GM12892 (cell line): Measurements from ENCODE around the gene QRSL1.
"Not testable (repeated sequence)": the region's sequence is repeated elsewhere in the genome, so short reads cannot be mapped to it uniquely, and the experiment has no call there.

Experiments
- DNase-seq: peaks from one replicate; pipeline ENCODE4 v3.0.0; 2011; ENCODE audit not compliant: insufficient read length
- FAIRE-seq: peaks from 2 replicates; lab custom pipeline; 2011; peaks lifted over from hg19 to GRCh38; lab: Jason Lieb, UNC
- POLR2A ChIP-seq: IDR thresholded peaks from 2 replicates; pipeline ENCODE4 v1.6.1; 2011; ENCODE audit warnings: low read depth, low read length, control low read depth
- POLR2AphosphoS5 ChIP-seq: IDR thresholded peaks from 2 replicates; pipeline ENCODE4 v1.6.1; 2011; ENCODE audit warnings: low read depth, low read length, control low read depth
- TAF1 ChIP-seq: IDR thresholded peaks from 2 replicates; pipeline ENCODE4 v1.6.1; 2011; ENCODE audit warnings: low read depth, mild to moderate bottlenecking, control low read depth, low read length, borderline replicate concordance

Gene QRSL1

DNA sequence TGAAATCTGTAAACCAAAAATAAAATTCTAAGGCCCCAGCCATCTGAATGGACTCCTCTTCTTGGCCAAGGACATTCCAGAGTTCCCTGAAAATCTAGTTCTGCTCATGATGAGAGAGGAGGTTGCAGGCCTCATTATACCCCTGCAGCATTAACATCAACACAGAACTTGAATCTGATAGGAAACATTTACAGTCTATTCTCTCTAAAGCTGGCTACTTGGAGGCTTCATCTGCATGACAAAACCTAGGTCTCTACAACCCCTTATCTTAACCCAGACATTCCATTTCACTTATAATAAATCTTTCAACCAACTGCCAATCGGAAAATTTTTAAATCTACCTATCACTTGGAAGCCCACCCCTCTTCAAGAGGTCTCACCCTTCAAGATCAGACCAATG lies 15.8 kb upstream of the QRSL1 start:
- peak; percentile 50 for FAIRE-seq
- no peak for DNase-seq
- TF ChIP-seq POLR2AphosphoS5 = no peak
- TF ChIP-seq POLR2A = no peak
- no peak for TF ChIP-seq TAF1

DNA sequence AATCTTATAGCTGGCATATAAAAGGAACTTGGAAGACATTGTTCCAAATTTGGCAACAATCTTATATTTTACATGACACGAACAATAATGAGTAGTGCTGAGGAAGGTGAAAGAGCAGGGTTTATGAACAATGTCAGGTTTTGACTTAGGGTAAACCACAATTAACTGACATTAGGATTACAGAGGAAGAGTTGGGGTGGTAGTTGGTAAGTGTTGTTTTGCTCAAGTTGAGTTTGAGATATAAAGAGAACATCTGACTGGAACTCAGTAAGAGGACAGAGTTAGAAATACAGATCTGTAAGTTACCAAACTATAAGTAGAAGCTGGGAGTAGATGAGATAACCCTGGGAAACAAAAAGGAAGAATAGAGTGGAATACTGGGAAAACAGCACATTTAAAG lies 15.2 kb upstream of the QRSL1 start:
- no peak for FAIRE-seq
- DNase-seq = no peak
- TF ChIP-seq POLR2A = no peak
- no peak for TF ChIP-seq POLR2AphosphoS5
- TF ChIP-seq TAF1 = no peak

DNA sequence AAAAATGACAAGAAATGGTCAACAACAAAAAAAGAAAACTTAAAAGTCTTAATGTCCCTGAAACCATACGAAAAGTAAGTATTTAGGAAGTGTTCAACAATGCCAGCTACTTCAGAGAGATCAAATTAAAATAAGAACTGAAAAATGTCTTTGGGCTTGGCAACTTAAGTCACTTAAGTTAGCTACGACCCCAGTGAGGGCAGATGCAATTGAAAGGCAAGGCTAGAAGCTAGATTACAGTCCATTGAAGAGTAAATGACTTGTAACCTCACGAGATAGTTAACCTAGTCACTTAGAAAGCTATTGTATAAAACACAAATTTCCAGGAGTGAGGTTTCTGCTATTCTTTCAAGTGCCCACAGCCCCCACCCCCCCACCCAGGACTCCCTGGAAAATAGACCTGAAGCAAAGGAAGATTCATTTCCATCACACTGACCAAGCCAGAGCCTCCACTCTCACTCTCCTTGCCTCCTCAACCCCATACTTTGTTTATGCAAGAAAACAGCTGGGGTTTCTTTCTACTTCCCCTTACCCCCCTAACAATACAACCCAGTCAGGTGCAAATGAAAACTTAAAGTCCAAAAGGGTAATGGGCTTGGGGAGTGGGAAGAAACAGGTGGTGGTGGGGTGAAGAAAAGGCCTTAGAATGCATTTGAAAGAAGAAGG lies 14.7 kb upstream of the QRSL1 start:
- DNase-seq (no peak), FAIRE-seq (no peak)
- TF ChIP-seq POLR2AphosphoS5 (no peak), POLR2A (no peak), TAF1 (no peak)

DNA sequence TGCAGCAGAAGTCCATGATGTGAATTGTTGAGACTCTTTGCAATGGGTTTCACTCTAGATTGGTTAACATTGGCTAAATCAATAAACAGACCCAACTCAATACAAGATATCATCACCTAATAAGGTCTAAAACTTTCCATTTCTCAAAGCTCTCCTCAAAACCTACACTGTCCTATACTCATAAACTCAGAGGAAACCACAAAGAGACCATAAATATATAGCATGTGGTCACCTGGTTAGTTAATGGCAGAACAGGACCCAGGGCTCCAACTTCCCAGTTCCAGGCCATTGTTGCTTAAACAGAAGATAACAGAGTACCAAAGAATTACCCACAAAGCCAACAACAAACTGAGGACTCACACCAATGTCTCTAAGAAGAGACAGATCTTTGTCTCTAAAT lies 12.1 kb upstream of the QRSL1 start:
- no peak for DNase-seq
- TF ChIP-seq POLR2A = no peak
- no peak for TF ChIP-seq TAF1
- TF ChIP-seq POLR2AphosphoS5 = no peak
- FAIRE-seq = peak; percentile 56

DNA sequence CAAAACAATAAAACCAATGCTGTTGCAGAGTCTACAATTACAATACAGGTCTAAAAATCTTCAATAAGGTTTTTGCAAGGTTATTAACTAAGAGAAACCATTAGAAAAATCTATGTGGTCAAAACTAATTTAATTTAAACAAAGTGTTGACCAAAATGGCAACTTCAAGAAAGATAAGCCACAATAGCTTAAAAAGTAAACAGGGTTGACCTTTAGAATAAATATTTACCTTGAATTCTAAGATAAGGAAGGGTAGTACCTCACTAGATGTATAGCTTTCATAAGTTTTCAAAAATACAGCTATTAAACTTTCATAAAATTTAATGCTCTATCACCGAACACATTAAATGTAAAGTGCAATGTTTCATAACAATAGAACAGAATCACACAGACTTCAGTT lies 11.5 kb upstream of the QRSL1 start:
- FAIRE-seq (no peak), DNase-seq (no peak)
- TF ChIP-seq TAF1 (no peak), POLR2AphosphoS5 (no peak), POLR2A (no peak)

DNA sequence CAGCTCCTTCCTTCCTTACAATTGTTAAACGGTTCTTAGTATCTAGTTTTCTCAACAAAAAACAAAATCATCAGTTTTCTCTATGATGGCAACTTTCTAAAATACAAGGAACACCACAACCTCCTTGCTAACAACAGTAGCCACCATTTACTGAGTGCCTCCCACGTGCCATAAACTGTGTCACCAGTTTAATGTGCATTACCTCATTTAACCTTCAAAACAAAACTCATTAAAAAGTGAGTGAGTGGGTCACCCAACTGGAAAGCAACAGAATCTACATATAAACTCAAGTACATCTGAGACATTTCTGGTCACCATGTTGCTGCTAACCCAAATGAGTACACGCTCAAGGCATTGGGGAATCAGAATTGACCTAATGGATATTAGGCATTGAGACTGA lies 11.1 kb upstream of the QRSL1 start:
- FAIRE-seq (no peak), DNase-seq (no peak)
- TF ChIP-seq TAF1 (no peak), POLR2AphosphoS5 (no peak), POLR2A (no peak)

DNA sequence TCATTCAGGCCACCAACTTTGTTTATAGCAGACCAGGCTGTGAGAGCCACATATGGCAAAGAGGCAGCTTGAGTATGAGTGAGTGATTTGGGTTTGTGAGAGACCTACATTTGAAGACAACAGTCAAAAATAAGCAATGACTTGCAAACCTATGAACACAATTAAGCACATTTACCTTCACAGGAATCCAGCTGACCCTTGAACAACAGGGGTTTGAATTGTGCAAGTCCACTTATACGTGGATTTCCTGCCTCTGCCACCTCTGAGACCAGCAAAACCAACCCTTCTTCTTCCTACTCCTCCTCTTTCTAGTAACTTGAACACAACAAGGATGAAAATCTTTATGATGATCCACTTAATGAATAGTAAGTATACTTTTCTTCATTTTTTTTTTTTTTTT lies 10.2 kb upstream of the QRSL1 start:
- DNase-seq = no peak
- FAIRE-seq = no peak
- TF ChIP-seq TAF1 = no peak
- no peak for TF ChIP-seq POLR2AphosphoS5
- no peak for TF ChIP-seq POLR2A

DNA sequence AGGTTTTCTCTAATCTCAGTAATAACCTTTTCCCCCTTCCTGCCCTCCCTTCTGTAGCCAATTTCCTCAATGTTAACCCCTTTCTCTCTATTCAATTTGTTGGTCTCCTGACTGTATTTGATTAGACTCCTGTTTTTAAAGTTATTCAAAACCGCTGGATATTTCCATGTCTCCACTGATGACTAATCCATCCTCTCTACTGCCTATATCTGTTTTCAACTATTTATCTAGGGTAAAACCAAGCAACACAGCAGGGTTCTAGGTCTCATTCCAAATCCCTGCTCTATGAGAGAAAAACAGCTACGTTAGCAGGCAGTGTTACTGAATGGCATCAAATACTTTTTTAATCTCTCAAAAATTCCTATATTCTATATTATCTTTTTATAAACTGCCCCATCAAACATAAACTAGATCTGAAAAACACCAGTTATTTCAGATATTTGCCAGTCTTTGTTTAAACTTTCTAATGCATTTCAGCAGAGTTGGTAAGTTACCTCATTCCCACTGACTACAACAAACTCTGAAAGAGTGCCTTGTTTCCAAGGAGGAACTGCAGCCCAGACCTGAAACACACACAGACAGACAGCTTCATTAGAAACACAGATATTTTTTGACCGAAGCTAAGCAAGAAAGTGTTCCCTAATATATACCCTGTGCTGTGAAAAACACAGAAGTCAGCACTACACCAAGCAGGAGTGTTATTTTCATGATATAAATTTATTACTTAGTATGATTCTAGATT lies 8.3 kb upstream of the QRSL1 start:
- no peak for FAIRE-seq

DNA sequence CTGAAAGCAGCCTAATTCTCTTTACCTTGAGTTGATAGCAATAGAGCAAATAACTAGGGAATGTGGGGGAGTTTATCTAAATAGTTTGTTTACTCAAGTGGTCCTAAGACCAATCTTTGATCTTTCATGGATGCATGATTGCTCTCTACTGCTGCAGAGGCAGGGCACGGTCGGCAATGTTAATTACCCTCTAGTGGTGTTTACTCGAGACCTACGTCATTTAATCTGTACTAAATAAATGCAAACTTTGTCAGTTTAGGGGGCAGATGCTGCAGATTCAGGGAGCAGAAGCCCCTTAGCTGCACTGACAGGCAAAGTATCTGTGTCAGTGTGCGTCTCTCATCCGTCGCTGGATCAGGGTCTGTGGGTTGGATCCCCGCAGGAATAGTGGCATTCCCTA lies 7.0 kb upstream of the QRSL1 start:
- TF ChIP-seq TAF1 = no peak
- TF ChIP-seq POLR2AphosphoS5 = no peak
- no peak for TF ChIP-seq POLR2A
- FAIRE-seq (no peak), DNase-seq (no peak)

More for the DNA sequence above, 8.3 kb upstream of the QRSL1 start:
- no peak for DNase-seq
- TF ChIP-seq POLR2A (no peak), POLR2AphosphoS5 (no peak)

DNA sequence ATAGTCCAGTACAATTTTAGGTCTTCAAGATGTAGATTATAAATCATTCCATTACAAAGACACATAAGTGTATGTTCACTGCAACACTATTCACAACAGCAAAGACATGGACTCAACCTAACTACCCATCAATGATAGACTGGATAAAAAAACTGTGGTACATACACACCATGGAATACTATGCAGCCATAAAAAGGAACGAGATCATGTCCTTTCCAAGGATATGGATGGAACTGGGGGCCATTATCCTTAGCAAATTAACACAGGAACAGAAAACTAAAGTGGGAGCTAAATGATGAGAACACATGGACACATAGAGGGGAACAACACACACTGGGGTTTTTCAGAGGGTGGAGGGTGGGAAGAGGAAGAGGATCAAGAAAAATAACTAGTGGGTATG lies 6.3 kb upstream of the QRSL1 start:
- DNase-seq = no peak
- TF ChIP-seq POLR2A (no peak), POLR2AphosphoS5 (no peak), TAF1 (no peak)
- FAIRE-seq = no peak

DNA sequence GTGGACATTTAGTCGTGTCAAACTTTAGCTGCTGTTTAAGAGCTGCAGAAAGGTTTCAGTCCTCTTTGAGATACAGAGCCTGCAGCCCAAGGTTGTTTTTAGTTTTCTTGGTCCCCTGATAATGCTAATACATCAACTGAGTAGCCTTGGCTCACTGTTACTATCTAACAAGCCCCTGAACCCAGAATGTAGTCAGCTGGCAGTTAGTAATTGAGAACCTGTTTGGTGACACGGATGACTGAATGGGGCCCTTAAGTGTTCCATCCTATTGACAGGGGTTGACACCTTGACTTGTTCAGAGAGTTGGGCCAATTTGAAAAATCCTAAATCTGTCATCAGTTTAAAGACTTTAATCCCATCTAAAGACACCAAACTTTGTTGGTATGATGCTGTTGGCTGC lies 2.9 kb upstream of the QRSL1 start:
- FAIRE-seq = no peak

DNA sequence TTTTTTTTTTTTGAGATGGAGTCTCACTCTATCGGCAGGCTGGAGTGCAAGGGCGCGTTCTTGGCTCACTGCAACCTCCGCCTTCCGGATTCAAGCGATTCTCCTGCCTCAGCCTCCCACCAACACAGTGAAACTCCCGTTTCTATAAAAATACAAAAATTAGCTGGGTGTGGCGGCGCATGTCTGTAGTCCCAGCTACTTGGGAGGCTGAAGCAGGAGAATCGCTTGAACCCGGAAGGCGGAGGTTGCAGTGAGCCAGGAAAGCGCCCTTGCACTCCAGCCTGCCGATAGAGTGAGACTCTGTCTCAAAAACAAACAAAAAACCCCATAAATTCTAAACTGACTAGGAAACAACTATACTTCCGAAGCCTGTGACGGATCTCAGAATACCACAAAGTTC lies 1.6 kb upstream of the QRSL1 start:
- not testable (repeated sequence) for FAIRE-seq

More for the DNA sequence above, 2.9 kb upstream of the QRSL1 start:
- TF ChIP-seq TAF1 = no peak
- no peak for TF ChIP-seq POLR2A
- no peak for TF ChIP-seq POLR2AphosphoS5
- no peak for DNase-seq

More for the DNA sequence above, 1.6 kb upstream of the QRSL1 start:
- not testable (repeated sequence) for DNase-seq
